ENCODE results near the gene RABL6. TPM values are rescaled to one million over a fixed set of nuclear protein-coding genes. Genes with fewer than 3 reads are reported as not detected.

Gene RABL6
- total and polyA plus RNA-seq, 2 of the 4 experiments (the other 2 are of a cell fraction) = 37.1 to 47.5 TPM

DNA sequence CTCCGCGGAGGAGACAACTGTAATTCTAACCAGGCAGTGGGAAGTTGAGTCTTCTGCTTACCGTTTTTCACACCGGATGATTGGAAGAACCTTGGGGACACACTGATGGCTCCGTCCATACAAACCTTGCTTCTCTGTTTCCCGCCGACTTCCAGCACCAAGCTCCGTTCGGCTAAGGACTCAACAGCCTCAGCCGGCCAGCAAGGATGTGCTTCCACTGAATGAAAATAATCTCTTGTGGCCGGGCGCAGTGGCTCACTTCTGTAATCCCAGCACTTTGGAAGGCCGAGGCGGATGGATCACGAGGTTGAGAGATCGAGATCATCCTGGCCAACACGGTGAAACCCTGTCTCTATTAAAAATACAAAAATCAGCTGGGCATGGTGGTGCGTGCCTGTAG lies 60.2 kb downstream of the RABL6 start:
- H3K4ac ChIP-seq (ENCODE audit: low read depth, low read length) = no peak overlapping the region
- no peak overlapping the region for H3K56ac ChIP-seq (ENCODE audit: extremely low read depth, insufficient read depth, low read length)
- peaks cover 10% of the 10 kb centered on the region for H3K9me3 ChIP-seq (ENCODE audit: control insufficient read depth, insufficient read depth, low read length)
- no TSS peak for BruUV-seq (replicated peaks)
- H3K23ac ChIP-seq (ENCODE audit: low read depth, low read length) = no peak overlapping the region
- peaks cover 13% of the 10 kb centered on the region for H4K20me1 ChIP-seq (ENCODE audit: insufficient read depth, low read length)
- ATAC-seq (ENCODE audit: low read depth) (no peak), DNase-seq (no peak)
- H3K36me3 ChIP-seq (ENCODE audit: control insufficient read depth, insufficient read depth, low read length) = peaks cover 13% of the 10 kb centered on the region
- H3K14ac ChIP-seq (replicated peaks; ENCODE audit: low read depth, low read length) = no peak overlapping the region
- H4K91ac ChIP-seq (ENCODE audit: insufficient read depth, low read depth, low read length) = no peak overlapping the region
- peaks cover 3% of the 10 kb centered on the region for H3K4me1 ChIP-seq (ENCODE audit: control insufficient read depth, insufficient read depth, low read length)
- peaks cover 16 to 37% of the 10 kb centered on the region in 2 experiments for H3K79me1 ChIP-seq (ENCODE audit: low read depth in 1 of 2, low read length in 2 of 2)
- intact Hi-C loops (cut with micrococcal nuclease) (no loop called here), dilution Hi-C loops (cut with HindIII; ENCODE audit: low sequenced_read_pairs, unreplicated experiment) (no loop called here), in situ Hi-C loops (cut with MboI; ENCODE audit: low sequenced_read_pairs) (no loop called here)
- no peak overlapping the region for H3K4me3 ChIP-seq (ENCODE audit: insufficient read depth, low read depth, low read length)
- H2AFZ ChIP-seq (replicated peaks; ENCODE audit: low read length, poor library complexity) = peak overlapping the region; percentile 23
- no peak overlapping the region for H2AK9ac ChIP-seq (replicated peaks; ENCODE audit: low read depth, low read length, poor library complexity)
- no peak overlapping the region for H2BK15ac ChIP-seq (ENCODE audit: low read depth, low read length)
- no peak overlapping the region for H2BK5ac ChIP-seq (ENCODE audit: low read depth, low read length, poor library complexity, severe bottlenecking)
- H3K9ac ChIP-seq (ENCODE audit: low read depth, low read length) = no peak overlapping the region
- H3K27me3 ChIP-seq (ENCODE audit: control insufficient read depth, insufficient read depth, low read length) = no peaks in the 10 kb centered on the region
- no peak overlapping the region for H3K4me2 ChIP-seq (ENCODE audit: low read depth, low read length)
- TF ChIP-seq, protein P1, sequence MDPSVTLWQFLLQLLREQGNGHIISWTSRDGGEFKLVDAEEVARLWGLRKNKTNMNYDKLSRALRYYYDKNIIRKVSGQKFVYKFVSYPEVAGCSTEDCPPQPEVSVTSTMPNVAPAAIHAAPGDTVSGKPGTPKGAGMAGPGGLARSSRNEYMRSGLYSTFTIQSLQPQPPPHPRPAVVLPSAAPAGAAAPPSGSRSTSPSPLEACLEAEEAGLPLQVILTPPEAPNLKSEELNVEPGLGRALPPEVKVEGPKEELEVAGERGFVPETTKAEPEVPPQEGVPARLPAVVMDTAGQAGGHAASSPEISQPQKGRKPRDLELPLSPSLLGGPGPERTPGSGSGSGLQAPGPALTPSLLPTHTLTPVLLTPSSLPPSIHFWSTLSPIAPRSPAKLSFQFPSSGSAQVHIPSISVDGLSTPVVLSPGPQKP (IDR thresholded peaks at IDR 0.05; ENCODE audit: borderline replicate concordance, low read depth, low read length) = no peak
- TF ChIP-seq SMC3 (IDR thresholded peaks at IDR 0.05; ENCODE audit: low read depth, low read length) = no peak
- TF ChIP-seq CHD1 (IDR thresholded peaks at IDR 0.05; ENCODE audit: low read depth, low read length) = no peak
- TF ChIP-seq, protein P2, sequence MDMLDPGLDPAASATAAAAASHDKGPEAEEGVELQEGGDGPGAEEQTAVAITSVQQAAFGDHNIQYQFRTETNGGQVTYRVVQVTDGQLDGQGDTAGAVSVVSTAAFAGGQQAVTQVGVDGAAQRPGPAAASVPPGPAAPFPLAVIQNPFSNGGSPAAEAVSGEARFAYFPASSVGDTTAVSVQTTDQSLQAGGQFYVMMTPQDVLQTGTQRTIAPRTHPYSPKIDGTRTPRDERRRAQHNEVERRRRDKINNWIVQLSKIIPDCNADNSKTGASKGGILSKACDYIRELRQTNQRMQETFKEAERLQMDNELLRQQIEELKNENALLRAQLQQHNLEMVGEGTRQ (IDR thresholded peaks at IDR 0.05; ENCODE audit: low read depth, low read length) = no peak
- TF ChIP-seq, protein P3, sequence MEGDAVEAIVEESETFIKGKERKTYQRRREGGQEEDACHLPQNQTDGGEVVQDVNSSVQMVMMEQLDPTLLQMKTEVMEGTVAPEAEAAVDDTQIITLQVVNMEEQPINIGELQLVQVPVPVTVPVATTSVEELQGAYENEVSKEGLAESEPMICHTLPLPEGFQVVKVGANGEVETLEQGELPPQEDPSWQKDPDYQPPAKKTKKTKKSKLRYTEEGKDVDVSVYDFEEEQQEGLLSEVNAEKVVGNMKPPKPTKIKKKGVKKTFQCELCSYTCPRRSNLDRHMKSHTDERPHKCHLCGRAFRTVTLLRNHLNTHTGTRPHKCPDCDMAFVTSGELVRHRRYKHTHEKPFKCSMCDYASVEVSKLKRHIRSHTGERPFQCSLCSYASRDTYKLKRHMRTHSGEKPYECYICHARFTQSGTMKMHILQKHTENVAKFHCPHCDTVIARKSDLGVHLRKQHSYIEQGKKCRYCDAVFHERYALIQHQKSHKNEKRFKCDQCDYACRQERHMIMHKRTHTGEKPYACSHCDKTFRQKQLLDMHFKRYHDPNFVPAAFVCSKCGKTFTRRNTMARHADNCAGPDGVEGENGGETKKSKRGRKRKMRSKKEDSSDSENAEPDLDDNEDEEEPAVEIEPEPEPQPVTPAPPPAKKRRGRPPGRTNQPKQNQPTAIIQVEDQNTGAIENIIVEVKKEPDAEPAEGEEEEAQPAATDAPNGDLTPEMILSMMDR (conservative IDR thresholded peaks at IDR 0.05; ENCODE audit: low read depth, low read length) = no peak
- no peak for TF ChIP-seq RCOR1 (IDR thresholded peaks at IDR 0.05; ENCODE audit: insufficient replicate concordance, low read length)
- TF ChIP-seq CEBPB (IDR thresholded peaks at IDR 0.05; ENCODE audit: low read depth, low read length) = no peak
- TF ChIP-seq RFX5 (IDR thresholded peaks at IDR 0.05; ENCODE audit: low read depth, low read length) = no peak
- no peak for TF ChIP-seq BHLHE40 (IDR thresholded peaks at IDR 0.05; ENCODE audit: low read depth, low read length)
- TF ChIP-seq MXI1 (IDR thresholded peaks at IDR 0.05; ENCODE audit: borderline replicate concordance, low read depth, low read length) = no peak
- no peak for TF ChIP-seq MAFK (IDR thresholded peaks at IDR 0.05; ENCODE audit: low read depth, low read length)
- TF ChIP-seq RAD21 (IDR thresholded peaks at IDR 0.05; ENCODE audit: low read length) = no peak
- TF ChIP-seq FOS (IDR thresholded peaks at IDR 0.05; ENCODE audit: low read depth, low read length) = no peak
- no peak for TF ChIP-seq NFE2L2 (IDR thresholded peaks at IDR 0.05; ENCODE audit: low read depth, low read length)
- TF ChIP-seq MAZ (IDR thresholded peaks at IDR 0.05; ENCODE audit: borderline replicate concordance, low read depth, low read length) = no peak
- TF ChIP-seq POLR2A (IDR thresholded peaks at IDR 0.05; ENCODE audit: low read depth, low read length) = no peak
- no peak overlapping the region for H4K8ac ChIP-seq (ENCODE audit: low read depth in 2 of 2, low read length in 2 of 2)
- H2BK20ac ChIP-seq (ENCODE audit: low read depth, low read length) = no peak overlapping the region
- 98% methylated on average over 10 of the region's 18 CpGs; no CpG with 5 or more reads in 1 of the 2 experiments for WGBS, 2 experiments (ENCODE audit: extremely low coverage in 2 of 2, insufficient read length in 1 of 2)
- POLR2A ChIA-PET (ENCODE audit: unreplicated experiment) = no interaction called here
- no peak overlapping the region for H2BK120ac ChIP-seq (ENCODE audit: low read depth, low read length)
- H4K5ac ChIP-seq (ENCODE audit: low read depth, low read length) = no peak overlapping the region
- peaks cover 5% of the 10 kb centered on the region for H3K9me1 ChIP-seq (ENCODE audit: insufficient read depth, low read length)
- no peak overlapping the region for H3K27ac ChIP-seq (ENCODE audit: insufficient read depth, low read length)
- CTCF ChIA-PET = no interaction called here
- H2AK5ac ChIP-seq (ENCODE audit: low read depth, low read length) = no peak overlapping the region
- H3K18ac ChIP-seq (ENCODE audit: low read depth, low read length) = no peak overlapping the region

All from IMR-90 (cell line).